Inferior parietal cortex (tissue), 1 donor: ENCODE measurements around the gene TM4SF4.
"Not testable (repeated sequence)": the region's sequence is repeated elsewhere in the genome, so short reads cannot be mapped to it uniquely, and the experiment has no call there.

Experiments used
- DNase-seq: peaks from one replicate; pipeline ENCODE4 v3.0.0-alpha.2; 2016; ENCODE audit errors: extremely low spot score

Gene TM4SF4

GRCh38 chr3:149474250-149474817, at the start of gene TM4SF4:
TM4SF4 (plus strand) TSS chr3:149474697; CDS start chr3:149474878, 181 bp downstream.
- no peak for DNase-seq

DNA sequence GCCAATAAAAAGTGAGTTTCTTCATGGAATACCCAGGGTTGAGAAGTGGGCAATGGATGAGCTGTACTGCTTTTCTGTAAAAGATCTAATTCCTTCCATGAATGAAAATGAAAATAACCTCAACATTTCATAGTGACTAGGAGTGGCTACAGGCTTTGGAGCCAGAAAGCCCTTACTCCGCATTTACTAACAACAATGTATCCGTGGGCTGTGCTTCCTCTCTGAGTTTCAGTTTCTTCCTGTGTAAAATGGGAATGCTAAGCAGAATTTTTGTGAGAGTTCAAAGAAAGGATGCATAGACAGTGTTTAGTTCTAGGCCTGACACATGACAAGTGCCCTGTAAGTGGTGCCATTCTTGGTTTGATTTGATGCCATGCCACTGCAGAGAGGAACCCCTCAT, 49.6 kb upstream of the TM4SF4 start:
- no peak for DNase-seq

DNA sequence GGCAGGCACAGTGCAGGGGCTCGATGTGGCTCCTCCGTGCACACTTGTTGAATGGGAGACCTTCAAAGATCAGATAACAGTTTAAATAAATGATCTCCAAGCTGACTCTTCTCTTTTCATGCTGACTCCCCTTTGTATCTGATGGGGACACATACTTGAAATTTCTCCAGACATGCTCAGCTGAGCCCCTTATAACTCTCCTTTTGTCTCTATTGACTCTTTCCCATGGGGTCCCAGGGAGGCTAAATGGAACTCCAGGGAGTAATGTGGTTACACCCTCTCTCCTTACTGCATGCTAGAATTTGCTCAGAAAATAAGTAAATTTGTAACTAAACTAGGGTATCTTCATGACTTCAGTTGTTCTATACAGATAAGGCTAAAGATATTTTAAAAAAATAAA, 48.2 kb upstream of the TM4SF4 start:
- no peak for DNase-seq

- DNase-seq, result no peak
These were observed 46.4 kb upstream of the TM4SF4 start for GRCh38 chr3:149428087-149428486.

DNA sequence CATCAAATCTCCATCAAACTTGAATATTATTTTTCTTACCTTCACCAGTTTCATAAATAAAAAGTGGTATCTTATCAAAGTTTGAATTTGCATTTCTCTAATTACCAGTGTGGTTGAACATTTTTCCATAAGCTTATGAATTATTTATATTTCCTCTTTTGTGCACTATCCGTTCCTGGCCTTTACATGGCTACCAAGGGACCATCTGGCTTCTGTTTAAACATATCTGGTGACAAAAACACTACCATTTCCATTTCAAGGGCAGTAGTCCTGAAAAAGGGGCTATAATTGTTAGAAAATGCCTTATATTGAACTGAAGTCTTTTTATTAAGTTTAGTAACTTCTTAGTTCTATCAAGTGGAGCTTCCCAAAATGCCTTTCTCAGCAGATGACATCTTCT, 44.3 kb upstream of the TM4SF4 start:
- no peak for DNase-seq

- no peak for DNase-seq
These were observed 42.3 kb upstream of the TM4SF4 start for GRCh38 chr3:149432149-149432548.

GRCh38 chr3:149435996-149436885, 38.3 kb upstream of the TM4SF4 start:
- no peak for DNase-seq

DNA sequence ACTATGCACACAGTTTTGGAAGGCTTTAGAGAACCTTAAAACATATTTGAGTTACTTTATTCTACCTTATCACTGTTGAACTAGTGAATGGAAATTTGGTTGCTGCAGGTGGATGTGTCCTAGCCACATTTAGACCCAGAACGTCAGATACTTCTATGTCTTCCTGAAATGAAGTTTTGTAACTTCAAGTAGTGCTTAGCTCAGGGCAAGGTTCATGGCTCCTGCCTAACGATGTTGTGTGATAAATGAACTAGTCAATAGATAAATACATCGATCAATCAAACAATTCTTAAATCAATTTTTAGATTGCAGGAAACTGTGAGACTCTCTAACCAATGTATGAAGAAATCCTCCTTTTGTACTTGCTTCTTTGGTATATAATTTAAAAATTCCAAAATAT, 37.2 kb upstream of the TM4SF4 start:
- no peak for DNase-seq

GRCh38 chr3:149437710-149438109, 36.8 kb upstream of the TM4SF4 start:
- DNase-seq, result no peak

DNA sequence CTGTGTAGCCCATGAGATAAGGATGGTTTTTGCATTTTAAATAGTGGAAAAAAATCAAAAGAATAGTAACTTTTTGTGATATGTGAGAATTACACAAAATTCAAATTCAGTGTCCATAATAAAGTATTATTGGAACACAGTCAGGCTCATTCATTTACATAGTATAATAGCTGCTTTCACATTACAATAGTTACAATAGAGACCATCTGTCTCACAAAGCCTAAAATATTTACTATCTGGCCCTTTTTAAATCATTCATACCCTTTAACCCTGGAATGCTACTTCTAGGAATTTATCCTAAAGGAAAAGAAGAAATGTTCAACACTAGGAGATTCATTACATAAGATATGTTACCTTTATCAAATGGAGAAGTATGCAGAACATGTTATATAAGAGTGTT, 35.5 kb upstream of the TM4SF4 start:
- DNase-seq, result no peak

DNA sequence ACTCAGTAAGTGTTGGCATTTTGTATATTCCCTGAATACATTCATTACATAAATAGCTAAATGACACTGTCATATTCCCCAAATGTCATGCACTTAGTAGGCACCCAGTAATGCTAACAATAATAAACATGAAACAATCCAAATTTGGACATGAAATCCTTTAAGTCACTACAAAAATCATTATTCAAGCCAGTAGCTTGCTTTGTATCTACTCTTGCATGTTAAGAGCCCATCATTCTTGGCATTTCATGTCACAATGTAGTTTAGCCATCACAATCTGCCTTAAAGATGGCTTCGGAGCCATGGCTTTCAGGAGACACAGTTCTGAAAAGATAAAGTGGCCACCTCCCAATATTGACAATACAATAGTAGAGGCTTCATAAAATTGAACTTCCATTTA, 32.9 kb upstream of the TM4SF4 start:
- no peak for DNase-seq

GRCh38 chr3:149442043-149442442, 32.5 kb upstream of the TM4SF4 start:
- DNase-seq, result no peak

- no peak for DNase-seq
These were observed 31.5 kb upstream of the TM4SF4 start for GRCh38 chr3:149442851-149443544.

GRCh38 chr3:149443545-149443912, 31.0 kb upstream of the TM4SF4 start:
- DNase-seq, result no peak

GRCh38 chr3:149444867-149445266, 29.6 kb upstream of the TM4SF4 start:
- not testable (repeated sequence) for DNase-seq

- DNase-seq, result no peak
These were observed 26.1 kb upstream of the TM4SF4 start for GRCh38 chr3:149448331-149448831.

DNA sequence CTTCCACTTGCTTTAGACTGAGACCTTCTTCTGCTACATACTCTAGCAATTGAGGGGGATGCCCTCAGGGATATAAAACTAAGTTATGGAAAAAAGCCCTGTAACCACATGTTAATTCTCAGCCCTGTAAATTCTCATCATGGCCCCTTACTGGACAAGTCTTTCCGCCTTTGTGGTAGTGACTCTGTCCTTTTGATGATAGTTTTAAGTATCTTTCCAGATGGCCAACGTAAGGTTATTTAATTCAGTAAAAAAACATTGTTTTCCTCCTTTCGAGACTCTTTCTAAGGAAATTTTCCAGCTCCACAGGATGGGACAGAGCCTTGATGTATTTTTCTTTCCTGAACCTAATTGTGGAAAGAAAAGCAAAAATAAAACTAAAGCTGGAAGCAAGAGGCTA, 25.3 kb upstream of the TM4SF4 start:
- DNase-seq, result no peak

DNA sequence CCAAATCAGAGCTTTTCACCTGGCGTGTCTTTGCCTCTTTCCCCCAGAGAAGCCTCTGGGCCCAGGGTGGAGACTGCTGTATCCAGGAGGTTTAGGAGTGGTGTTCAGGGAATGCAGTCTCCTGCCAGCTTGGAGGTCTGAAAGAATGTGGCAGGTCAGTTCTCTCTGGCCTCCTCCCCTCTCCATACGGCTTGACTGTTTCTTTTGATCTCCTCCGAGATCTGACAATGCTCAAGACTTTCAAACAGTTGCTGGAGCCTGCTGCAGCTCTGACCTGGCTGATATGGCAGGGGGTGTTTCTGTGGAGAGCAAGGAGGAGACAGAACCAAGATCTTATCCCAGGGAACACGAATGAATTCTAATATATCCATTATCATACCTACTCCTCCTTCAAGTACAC, 24.7 kb upstream of the TM4SF4 start:
- no peak for DNase-seq

DNA sequence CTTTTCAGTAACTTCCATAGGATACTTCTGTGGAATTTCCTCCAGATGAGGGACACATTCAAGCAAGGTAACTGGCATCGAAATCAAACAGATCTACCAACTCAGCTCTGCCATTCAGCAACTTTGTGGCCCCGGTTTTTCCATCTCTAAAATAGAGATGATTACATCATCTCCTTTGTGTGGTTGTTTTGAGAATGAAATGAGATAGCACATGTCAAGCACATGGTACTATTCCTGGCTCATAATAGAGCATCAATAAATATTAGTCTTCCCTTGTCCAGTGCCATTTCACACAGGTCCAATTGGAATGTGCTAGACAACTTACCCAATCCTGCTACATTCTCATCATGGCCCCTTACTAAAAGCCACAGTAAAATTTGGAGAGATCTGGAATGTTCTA, 24.2 kb upstream of the TM4SF4 start:
- DNase-seq, result no peak

DNA sequence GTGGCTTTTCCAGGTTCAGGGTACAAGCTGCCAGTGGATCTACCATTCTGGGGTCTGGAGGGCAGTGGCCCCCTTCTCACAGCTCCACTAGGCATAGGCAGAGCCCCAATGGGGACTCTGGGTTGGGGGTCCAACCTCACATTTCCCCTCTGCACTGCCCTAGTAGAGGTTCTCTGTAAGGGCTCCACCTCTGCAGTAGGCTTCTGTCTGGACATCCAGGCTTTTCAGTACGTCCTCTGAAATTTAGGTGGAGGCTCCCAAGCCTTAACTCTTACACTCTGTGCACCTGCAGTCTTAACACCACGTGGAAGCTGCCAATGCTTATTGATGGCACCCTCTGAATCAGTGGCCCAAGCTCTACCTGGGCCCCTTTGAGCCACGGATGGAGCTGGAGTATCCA, 22.5 kb upstream of the TM4SF4 start:
- no peak for DNase-seq

GRCh38 chr3:149453140-149453805, 21.2 kb upstream of the TM4SF4 start:
- DNase-seq, result no peak

- DNase-seq, result no peak
These were observed 19.8 kb upstream of the TM4SF4 start for GRCh38 chr3:149454746-149455145.
